Omental fat pad (tissue), 4 donors: Measurements from ENCODE around the gene FBLN2. TPM values are rescaled to one million over a fixed set of nuclear protein-coding genes. Genes with fewer than 3 reads are reported as not detected.

Experiments used
- ATAC-seq: fragments of 150-250 bp; one replicate; pipeline ENCODE4 v1.9.1; 2016; ENCODE audit warnings: mild to moderate bottlenecking, moderate library complexity; ENCODE audit not compliant: low FRiP score
- DNase-seq: peaks from one replicate; pipeline ENCODE4 v3.0.0-alpha.2; 2019; ENCODE audit warnings: low spot score
- total RNA-seq, 4 donors: library from RNA; depleted of rRNA; stranded (reverse); fragments of >200 nt; gene quantifications; one replicate each; pipeline ENCODE4 v1.1.0, GENCODE V29; 2016
- TF ChIP-seq, protein P1 (sequence below), 3 donors: fragments of 450-650 bp; IDR thresholded peaks; one replicate each; pipeline ENCODE4 v1.5.1; 2016 to 2017; ENCODE audit warnings: antibody characterized with exemption in 3 of 3, mild to moderate bottlenecking in 3 of 3, moderate library complexity in 2 of 3

Gene FBLN2
- total RNA-seq, 4 donors from 2014 or later, result 156 to 568 (median 187) TPM

DNA sequence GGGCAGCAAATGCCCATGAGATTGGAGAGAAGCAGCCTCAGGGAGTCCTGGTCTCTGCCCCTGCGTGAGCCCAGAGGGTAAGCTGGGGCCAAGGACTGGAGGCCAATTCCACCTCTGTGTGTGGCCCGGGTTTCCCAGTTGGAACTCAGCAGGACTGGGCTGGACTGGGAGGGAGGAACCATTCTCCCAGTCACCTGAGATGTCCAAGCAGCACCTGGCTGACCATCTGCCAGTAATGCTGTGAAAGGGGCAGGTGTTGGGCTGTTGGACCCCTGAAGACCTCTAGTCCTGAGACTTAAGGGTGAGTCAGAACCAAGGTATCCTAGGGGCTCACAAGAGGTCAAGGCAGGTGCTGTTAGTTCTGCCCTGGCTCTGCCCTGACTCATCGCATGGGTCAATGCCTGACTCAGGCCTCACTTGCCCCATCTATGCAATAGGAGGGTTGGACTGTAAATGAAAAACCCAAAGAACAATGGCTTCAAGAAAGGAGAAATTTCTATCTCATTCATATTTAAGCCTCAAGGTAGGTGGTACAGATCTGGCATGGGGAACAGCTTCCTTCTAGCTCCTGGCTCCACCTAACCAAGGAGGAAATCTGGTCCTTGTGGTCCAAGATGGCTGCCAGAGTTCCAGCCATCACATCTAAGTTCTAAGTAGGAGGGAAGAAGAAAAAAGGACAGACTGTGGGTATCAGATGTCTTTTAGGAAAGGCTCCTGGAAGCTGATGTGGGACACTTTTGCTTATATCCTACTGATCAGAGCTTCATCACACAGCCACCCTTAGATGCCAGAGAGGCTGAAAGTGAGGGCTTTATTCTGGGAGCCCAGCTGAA lies 111.3 kb downstream of the FBLN2 start:
- TF ChIP-seq, protein P1, sequence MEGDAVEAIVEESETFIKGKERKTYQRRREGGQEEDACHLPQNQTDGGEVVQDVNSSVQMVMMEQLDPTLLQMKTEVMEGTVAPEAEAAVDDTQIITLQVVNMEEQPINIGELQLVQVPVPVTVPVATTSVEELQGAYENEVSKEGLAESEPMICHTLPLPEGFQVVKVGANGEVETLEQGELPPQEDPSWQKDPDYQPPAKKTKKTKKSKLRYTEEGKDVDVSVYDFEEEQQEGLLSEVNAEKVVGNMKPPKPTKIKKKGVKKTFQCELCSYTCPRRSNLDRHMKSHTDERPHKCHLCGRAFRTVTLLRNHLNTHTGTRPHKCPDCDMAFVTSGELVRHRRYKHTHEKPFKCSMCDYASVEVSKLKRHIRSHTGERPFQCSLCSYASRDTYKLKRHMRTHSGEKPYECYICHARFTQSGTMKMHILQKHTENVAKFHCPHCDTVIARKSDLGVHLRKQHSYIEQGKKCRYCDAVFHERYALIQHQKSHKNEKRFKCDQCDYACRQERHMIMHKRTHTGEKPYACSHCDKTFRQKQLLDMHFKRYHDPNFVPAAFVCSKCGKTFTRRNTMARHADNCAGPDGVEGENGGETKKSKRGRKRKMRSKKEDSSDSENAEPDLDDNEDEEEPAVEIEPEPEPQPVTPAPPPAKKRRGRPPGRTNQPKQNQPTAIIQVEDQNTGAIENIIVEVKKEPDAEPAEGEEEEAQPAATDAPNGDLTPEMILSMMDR (IDR thresholded peaks at IDR 0.05), result no peak
- ATAC-seq (no peak), DNase-seq (no peak)

DNA sequence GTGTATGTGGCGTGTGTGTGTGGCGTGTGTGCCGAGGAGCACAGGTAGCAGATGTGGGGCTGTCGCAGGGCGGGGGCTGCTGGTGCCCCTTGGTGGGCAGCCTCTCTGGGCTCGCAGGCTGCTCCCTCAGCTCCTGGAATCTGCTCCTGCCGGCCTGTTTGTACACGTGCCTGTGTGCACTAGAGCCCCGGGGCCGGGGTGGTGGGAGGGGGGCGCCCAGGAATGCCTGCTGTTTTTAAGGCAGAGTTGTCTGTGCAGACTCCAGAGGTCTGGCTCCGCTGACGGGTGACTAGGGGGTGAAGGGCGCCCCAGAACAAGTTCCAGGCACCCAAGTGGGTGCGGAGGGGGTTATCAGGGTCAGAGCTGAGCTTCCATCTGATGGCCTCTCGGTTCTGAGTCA lies 112.2 kb downstream of the FBLN2 start:
- DNase-seq (no peak), ATAC-seq (no peak)
- TF ChIP-seq, protein P1 (IDR thresholded peaks at IDR 0.05), result no peak

DNA sequence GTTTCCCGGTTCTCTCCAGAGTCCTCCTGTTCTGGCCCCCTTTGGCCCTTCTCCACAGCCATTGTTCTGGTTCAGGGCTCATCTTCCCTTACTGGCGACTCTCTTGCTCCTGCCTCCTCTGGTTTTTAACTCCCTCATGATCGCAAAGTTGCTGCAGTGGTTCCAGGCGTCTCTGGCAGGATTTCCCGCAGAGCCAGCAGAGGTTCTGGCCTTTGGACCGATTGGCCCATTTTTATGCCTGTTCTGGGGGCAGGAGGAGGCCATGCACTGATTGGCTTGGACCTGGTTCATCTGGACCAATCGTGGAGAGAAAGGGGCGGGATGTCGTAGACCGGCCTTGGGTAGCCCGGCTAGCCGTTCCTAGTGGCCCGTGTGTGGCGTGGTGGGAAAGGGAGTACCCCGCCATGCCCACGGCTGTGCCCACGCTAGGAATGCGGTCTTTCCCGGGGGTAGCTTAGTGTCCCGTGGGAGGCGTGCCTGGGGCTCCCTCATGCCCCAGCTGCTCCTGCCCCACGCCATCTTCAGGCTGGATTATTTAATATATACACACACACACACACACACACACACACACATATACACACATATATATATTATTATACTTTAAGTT lies 113.4 kb downstream of the FBLN2 start:
- TF ChIP-seq, protein P1 (IDR thresholded peaks at IDR 0.05), result no peak
- DNase-seq (no peak), ATAC-seq (no peak)

DNA sequence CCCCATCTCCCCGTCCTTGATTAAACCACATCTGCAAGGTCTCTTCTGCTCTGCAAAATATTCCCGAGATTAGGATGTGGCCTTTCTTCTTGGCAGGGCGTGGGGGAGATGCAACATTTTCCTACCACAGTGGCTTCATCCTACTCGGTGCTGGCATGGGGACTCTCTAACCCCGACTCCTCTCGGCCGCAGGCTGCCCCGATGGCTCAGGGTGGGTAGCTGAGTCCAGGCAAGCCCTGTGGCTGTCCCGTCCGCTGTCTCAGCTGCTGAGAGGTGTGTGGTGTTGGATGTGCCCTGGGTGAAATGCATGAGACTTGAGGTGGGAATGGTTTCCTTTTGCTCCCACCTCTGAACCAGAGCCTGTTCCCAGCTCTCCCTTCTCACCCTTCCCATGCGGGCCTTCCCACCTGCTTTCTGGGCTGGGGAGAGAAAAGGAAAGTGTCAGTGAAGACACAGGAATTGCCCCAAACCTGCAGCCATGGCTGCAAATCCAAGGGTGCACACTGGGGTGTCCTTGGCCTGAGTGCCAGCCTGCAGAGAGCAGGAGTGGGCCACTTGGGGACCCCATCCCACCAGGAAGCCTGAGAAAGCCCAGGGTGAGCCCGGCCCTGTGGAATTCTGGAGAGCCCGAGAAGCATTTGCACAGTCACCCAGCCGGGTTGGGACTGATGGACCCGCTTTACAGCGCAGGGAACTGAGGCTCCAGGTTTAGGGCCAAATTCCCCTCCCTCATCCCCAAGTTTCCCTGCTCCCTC lies 115.0 kb downstream of the FBLN2 start:
- TF ChIP-seq, protein P1 (IDR thresholded peaks at IDR 0.05), result no peak
- DNase-seq (no peak), ATAC-seq (no peak)

DNA sequence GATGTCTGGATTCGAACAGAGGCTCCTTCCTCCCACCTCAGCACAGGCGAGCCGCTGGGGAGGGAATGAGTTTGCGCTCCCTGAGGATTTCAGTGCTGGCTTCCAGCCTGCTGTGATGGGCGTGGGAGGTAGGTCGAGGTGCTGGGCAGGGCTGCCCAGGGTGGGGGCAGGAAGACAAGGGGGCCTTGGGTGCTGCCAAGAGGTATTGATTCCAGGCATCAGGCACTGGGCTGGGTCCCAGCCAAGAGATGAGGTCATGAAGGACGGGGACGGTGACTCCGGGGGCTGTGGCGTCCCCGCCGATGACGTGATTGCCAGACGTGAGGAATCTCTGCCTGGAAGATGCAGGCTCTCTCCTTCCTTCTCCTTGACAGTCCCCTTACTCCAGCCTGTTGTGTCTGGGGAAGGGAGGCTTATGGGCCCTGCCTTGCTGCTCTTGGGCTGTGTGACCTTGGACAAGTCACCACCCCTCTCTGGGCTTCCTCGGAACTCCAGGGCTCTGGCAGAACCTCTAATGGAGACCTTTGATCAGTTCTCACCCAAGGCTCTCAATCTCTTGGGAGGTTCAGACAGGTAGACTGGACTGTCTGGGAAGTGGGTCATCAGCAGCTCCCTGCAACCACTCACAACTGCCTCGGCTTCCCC lies 116.8 kb downstream of the FBLN2 start:
- DNase-seq (no peak), ATAC-seq (no peak)
- TF ChIP-seq, protein P1 (IDR thresholded peaks at IDR 0.05), result no peak

DNA sequence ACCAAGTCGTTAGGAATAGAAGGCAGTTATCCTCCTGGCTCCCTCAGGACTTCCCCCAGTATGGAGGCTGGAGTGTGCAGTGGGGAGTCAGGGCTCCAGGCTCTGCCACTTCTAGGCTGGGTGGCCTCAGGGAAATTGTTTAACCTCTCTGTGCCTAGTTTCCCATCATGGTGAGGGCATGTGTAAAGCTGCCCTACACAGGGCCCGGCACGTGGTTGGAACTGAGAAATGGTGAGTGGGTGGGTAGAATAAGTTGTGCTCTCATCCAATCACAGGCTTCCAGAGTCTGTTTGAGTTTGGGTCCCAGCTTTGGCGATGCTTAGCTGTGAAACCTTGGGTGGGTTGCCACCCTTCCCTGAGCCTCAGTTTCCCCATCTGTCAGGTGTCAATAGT lies 117.3 kb downstream of the FBLN2 start:
- TF ChIP-seq, protein P1 (IDR thresholded peaks at IDR 0.05), result no peak
- ATAC-seq (no peak), DNase-seq (no peak)
